NCI-H460 (cell line): ENCODE data around the gene BOLA3. TPM values are rescaled to one million over a fixed set of nuclear protein-coding genes. Genes with fewer than 3 reads are reported as not detected.
"Not testable (repeated sequence)": the region's sequence is repeated elsewhere in the genome, so short reads cannot be mapped to it uniquely, and the experiment has no call there.

ENCODE experiments used
- DNase-seq: peaks from one replicate; pipeline ENCODE4 v3.0.0-alpha.2; 2016; ENCODE audit warnings: low read depth; ENCODE audit errors: extremely low read depth
- total RNA-seq: library from RNA; depleted of rRNA; stranded (reverse); fragments of >200 nt; shearing (Covaris generic); gene quantifications from 2 replicates; pipeline ENCODE4 v1.2.3, GENCODE V29; 2014

The BOLA3 gene
- total RNA-seq, 1 experiment from 2014 or later, result 163 TPM

GRCh38 chr2:74105413-74105812 is 42.3 kb downstream of the BOLA3 start:
- no peak for DNase-seq

- no peak for DNase-seq
Measured at GRCh38 chr2:74104839-74105238, 42.9 kb downstream of the BOLA3 start.

GRCh38 chr2:74103763-74104162 is 43.9 kb downstream of the BOLA3 start:
- no peak for DNase-seq

- DNase-seq, result no peak
Measured at GRCh38 chr2:74102516-74102915, 45.2 kb downstream of the BOLA3 start.

GRCh38 chr2:74101574-74102300 is 46.0 kb downstream of the BOLA3 start:
- DNase-seq, result no peak

GRCh38 chr2:74100254-74101216 is 47.2 kb downstream of the BOLA3 start:
- DNase-seq, result no peak

- DNase-seq, result no peak
Measured at GRCh38 chr2:74099835-74100234, 47.9 kb downstream of the BOLA3 start.

GRCh38 chr2:74099271-74099670 is 48.4 kb downstream of the BOLA3 start:
- no peak for DNase-seq

GRCh38 chr2:74097574-74097973 is 50.1 kb downstream of the BOLA3 start:
- no peak for DNase-seq

GRCh38 chr2:74096052-74096451 is 51.7 kb downstream of the BOLA3 start:
- no peak for DNase-seq

- DNase-seq, result no peak
Measured at GRCh38 chr2:74095632-74096031, 52.1 kb downstream of the BOLA3 start.

GRCh38 chr2:74094291-74094690 is 53.4 kb downstream of the BOLA3 start:
- no peak for DNase-seq

GRCh38 chr2:74093840-74094239 is 53.9 kb downstream of the BOLA3 start:
- no peak for DNase-seq

GRCh38 chr2:74093426-74093825 is 54.3 kb downstream of the BOLA3 start:
- DNase-seq, result no peak

GRCh38 chr2:74092275-74092674 is 55.4 kb downstream of the BOLA3 start:
- no peak for DNase-seq

GRCh38 chr2:74091391-74091790 is 56.3 kb downstream of the BOLA3 start:
- DNase-seq, result no peak

GRCh38 chr2:74089816-74090745 is 57.6 kb downstream of the BOLA3 start:
- DNase-seq, result no peak

- DNase-seq, result not testable (repeated sequence)
Measured at GRCh38 chr2:74088676-74089075, 59.0 kb downstream of the BOLA3 start.

GRCh38 chr2:74087696-74088095 is 60.0 kb downstream of the BOLA3 start:
- no peak for DNase-seq

GRCh38 chr2:74086021-74086420 is 61.7 kb downstream of the BOLA3 start:
- DNase-seq, result no peak
